ENCODE measurements around the gene ZAR1L.

DNA sequence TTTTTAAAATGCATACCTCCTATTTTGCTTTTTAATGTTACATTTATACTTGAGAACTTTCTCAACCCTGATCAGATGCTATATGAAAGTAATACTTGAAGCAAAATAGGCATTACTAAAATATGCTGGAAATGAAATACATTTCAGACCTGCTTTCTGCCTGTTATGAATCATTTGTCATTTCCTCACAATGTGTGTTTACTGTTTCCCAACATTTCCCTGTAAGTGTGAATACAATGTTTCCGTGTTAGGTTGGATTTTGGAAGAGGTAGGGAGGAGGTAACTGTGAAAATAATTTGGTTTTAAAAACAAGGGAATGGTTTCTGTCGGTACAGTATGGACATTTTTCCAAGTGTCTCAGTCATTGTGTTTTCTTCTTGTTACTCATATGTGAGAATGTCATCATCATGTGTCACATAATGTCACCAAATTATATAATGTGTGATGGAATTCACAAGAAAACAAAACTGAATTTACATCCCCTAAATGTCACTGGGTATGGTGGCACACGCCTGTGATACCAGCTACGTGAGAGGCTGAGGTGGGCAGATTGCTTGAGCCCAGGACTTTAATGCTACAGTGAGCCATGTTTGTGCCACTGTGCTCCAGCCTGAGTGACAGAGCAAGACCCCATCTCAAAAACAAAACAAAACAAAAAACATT, 43.0 kb downstream of the ZAR1L start:
- TF ChIP-seq, protein P1, sequence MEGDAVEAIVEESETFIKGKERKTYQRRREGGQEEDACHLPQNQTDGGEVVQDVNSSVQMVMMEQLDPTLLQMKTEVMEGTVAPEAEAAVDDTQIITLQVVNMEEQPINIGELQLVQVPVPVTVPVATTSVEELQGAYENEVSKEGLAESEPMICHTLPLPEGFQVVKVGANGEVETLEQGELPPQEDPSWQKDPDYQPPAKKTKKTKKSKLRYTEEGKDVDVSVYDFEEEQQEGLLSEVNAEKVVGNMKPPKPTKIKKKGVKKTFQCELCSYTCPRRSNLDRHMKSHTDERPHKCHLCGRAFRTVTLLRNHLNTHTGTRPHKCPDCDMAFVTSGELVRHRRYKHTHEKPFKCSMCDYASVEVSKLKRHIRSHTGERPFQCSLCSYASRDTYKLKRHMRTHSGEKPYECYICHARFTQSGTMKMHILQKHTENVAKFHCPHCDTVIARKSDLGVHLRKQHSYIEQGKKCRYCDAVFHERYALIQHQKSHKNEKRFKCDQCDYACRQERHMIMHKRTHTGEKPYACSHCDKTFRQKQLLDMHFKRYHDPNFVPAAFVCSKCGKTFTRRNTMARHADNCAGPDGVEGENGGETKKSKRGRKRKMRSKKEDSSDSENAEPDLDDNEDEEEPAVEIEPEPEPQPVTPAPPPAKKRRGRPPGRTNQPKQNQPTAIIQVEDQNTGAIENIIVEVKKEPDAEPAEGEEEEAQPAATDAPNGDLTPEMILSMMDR (conservative IDR thresholded peaks at IDR 0.05), result no peak
- no peak for TF ChIP-seq ZFX (IDR thresholded peaks at IDR 0.05)

Data from C4-2B (cell line).